AG10803 (cell line): ENCODE data around the gene MATN3.

Source experiments
- DNase-seq: peaks from one replicate; pipeline ENCODE4 v3.0.0; 2010; ENCODE audit warnings: low read depth
- H3K4me3 ChIP-seq: 2 replicates; pipeline ENCODE4 v1.5.1; 2011; ENCODE audit warnings: mild to moderate bottlenecking, low read length, control low read depth
- TF ChIP-seq, protein P1 (sequence below): conservative IDR thresholded peaks from 2 replicates; pipeline ENCODE4 v1.5.1; 2011; ENCODE audit warnings: mild to moderate bottlenecking, low read length, control low read depth, inconsistent platforms

Gene MATN3

DNA sequence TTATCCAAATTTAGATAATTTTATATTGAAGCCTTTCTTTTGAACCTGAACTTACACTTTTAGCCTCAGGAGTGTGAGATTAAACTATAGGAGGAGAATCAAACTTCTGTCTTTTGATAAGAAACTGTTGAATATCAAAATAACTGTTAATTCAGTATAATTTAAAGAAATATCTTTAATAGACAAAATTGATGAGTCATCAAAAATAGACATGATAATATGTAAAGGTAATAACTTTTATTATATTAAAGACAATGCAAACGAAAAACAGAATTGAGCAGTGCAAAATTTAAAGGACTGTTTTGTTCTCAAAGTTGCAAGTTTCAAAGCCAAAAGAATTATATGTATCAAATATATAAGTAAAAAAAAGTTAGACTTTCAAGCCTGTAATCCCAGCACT is 20.6 kb downstream of the MATN3 start:
- no peak for DNase-seq
- TF ChIP-seq, protein P1, sequence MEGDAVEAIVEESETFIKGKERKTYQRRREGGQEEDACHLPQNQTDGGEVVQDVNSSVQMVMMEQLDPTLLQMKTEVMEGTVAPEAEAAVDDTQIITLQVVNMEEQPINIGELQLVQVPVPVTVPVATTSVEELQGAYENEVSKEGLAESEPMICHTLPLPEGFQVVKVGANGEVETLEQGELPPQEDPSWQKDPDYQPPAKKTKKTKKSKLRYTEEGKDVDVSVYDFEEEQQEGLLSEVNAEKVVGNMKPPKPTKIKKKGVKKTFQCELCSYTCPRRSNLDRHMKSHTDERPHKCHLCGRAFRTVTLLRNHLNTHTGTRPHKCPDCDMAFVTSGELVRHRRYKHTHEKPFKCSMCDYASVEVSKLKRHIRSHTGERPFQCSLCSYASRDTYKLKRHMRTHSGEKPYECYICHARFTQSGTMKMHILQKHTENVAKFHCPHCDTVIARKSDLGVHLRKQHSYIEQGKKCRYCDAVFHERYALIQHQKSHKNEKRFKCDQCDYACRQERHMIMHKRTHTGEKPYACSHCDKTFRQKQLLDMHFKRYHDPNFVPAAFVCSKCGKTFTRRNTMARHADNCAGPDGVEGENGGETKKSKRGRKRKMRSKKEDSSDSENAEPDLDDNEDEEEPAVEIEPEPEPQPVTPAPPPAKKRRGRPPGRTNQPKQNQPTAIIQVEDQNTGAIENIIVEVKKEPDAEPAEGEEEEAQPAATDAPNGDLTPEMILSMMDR: no peak
- H3K4me3 ChIP-seq: no peak overlapping the region

DNA sequence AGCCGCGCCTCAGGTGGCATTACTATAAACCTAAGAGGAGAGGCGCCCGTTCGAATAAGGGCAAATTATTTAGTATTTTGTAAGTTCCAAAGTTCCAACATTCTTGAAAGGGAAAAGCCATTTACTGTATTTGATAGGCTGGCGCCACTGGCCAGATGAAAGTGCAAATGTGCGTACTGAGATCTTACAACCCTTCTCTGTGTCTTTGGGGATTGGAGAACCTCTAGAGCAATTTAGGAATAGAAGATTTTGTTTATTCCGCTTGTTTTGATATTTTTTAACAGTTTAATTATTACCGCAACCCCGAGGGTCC is 22.1 kb downstream of the MATN3 start:
- DNase-seq: no peak
- TF ChIP-seq, protein P1: no peak
- peak overlapping the region; percentile 86 for H3K4me3 ChIP-seq

DNA sequence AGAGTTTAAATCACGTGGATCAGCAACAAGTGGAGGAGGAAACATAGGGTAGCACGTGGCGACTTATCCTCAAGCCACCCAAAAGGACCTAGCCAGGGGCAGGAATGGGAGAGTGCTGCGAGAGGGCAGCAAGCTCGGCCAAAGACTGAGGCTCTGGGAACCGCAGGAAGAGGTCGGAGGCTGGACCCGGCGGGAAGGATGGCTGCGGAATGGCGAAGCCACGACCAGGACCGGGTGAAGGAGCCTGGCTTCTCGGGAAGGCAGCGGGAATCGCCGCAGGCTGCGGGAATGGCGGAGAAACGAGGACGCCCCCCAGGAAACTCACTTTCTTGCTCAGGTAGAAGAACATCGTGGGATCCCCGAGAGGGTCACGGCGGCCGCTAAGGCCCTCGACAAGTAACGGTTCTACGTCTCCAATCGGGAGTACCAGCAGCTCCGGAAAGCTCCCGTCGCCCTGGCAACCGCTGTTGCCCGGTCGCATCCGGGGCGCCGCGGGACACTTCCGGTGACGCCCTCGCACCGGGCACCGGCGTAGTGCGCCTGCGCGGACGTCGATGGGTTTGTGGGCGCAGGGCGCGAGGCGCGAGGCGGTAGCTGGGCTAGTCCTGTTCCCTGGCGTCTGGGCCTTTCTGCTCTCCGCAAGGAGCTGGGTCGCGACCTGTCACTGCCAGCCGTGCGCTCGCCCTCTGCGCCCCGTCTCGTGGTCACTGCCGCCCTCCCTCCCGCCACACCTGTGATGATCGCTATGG is 22.6 kb downstream of the MATN3 start, which contains the start of gene WDR35:
TSS of gene WDR35 (minus strand) at position 439 of the 749 bp plus-strand sequence. CDS start at position 349, 90 bp downstream.
- TF ChIP-seq, protein P1: no peak
- H3K4me3 ChIP-seq: peak within 1 kb of the TSS; percentile 86
- DNase-seq: peak; percentile 80

DNA sequence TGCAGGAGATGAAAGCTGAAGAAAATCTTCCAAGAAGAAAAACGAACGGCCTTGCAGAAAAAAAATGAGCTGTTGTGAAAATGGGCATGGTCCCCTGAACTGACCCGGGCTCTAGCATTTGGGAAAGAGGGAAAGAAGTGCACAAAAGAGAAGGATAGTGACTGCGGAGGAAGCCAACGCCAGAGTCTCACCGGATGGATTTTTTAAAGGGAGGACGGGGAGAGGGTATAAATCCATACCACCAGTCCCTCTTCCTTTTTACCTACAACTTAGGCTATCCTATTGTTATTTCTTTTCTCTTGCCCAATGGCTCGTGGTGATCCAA is 23.2 kb downstream of the MATN3 start:
- H3K4me3 ChIP-seq: peak overlapping the region; percentile 86
- TF ChIP-seq, protein P1: no peak
- no peak for DNase-seq

DNA sequence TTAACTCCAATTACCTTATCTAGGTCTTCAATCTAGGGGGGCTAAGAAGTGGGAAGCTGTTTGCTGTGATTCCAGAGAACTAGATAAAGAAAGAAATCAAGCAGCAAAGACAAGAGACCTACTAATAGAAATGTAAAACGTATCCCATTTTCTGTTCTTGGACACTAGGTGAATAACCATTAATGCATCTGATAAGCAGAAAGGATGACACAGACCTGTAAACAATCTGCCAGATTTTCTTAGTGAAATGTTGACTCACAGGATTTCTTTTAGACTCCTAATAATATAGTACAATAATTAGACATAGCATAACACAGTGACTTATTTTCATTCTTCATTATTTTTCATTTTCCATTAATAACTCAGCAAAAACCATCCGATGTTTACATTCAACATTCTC is 23.9 kb downstream of the MATN3 start:
- DNase-seq: no peak
- TF ChIP-seq, protein P1: no peak
- H3K4me3 ChIP-seq: peak overlapping the region; percentile 86

DNA sequence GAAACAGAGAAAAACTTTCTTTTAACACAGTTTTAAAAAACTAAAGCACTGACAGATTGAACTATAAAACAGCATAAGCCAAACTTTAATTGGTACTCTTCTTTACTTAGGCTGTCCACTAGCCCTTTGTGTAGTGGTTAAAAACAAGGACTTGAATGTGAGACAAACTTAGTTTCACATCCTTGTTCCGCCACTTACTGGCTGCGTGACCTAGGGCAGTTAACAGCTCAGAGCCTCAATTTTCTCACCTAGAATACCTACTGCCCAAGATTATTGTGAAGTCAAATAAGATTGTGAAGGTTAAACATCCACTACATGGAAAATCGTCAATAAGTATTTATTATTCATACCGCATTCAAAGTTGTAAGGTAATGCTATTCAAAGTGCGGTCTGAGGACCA is 24.5 kb downstream of the MATN3 start:
- TF ChIP-seq, protein P1: no peak
- no peak overlapping the region for H3K4me3 ChIP-seq
- DNase-seq: no peak

DNA sequence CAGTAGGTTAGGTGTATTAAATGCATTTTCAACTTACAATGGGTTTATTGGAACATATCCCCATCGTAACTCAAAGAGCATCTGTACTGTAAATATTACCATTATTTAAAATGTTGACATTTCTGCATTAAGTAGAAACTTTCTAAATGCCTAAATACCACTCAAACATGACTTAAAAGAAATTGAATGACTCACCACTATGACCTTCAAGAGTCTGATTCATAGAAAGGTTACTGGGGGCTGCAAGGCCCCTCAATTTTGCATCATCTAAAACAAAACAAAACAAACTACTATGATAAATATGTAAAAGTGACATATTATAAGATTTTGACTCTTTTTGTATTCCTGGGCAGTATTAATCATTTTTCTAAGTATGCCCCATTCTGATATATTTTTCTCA is 30.2 kb downstream of the MATN3 start:
- no peak overlapping the region for H3K4me3 ChIP-seq
- TF ChIP-seq, protein P1: no peak

More for the DNA sequence above, 30.2 kb downstream of the MATN3 start:
- DNase-seq: no peak
